GM18867 (cell line): ENCODE measurements around the gene LRRC71.
"Not testable (repeated sequence)": the region's sequence is repeated elsewhere in the genome, so short reads cannot be mapped to it uniquely, and the experiment has no call there.

Source experiments
- ATAC-seq: cut with Tn5 transposase; IDR thresholded peaks from one replicate; pipeline ENCODE4 v1.9.1; 2021; ENCODE audit warnings: mild to moderate bottlenecking, moderate library complexity; ENCODE audit not compliant: unreplicated experiment

Gene LRRC71

DNA sequence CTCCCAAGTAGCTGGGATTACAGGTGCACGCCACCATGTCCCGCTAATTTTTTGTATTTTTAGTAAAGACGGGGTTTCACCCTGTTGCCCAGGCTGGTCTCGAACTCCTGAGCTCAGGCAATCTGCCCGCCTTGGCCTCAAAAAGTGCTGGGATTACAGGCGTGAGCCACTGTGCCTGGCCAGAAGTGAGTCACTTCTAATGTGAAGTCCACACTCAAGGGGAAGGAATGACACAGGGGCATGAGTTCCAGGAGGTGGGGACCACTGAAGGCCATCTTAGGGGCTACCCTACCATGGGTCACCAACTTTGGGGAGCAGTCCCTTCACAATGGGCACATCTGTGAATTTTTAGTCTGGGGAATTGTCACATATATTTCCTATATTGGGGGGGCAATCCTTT lies 6.3 kb downstream of the LRRC71 start:
- ATAC-seq = not testable (repeated sequence)

DNA sequence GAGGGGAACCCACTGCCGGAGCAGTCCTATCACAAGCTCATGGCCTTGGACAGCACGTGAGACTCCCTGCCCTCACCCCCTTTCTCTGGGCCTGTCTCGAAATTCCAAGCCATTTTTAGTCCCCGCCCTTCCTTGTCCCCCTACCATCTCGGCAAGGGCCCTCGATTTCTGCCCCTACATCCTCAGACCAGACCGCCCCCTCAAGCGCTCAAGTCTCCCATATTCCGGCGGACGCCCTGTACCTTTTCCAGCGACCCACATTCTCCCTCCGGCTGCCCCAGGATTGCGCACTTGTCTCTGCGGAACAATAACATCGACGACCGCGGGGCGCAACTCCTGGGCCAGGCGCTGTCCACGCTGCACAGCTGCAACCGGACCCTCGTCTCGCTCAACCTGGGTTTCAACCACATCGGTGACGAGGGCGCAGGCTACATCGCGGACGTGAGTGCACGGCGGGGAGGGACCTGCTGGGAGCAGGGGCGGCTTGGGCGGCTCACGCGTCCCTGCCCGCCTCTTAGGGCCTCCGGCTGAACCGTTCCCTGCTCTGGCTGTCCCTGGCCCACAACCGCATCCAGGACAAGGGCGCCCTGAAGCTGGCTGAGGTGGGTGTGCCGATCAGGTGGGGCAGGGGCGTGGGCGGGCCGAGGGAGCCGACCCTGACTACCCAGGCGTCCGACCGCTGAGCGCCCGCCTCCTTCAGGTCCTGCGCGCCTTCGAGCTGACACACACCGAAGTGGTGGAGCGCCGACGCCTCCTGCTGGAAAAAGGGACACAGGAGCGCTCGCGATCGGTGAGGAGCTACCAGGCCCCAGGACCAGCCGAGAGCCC lies 7.0 kb downstream of the LRRC71 start:
- no peak for ATAC-seq

DNA sequence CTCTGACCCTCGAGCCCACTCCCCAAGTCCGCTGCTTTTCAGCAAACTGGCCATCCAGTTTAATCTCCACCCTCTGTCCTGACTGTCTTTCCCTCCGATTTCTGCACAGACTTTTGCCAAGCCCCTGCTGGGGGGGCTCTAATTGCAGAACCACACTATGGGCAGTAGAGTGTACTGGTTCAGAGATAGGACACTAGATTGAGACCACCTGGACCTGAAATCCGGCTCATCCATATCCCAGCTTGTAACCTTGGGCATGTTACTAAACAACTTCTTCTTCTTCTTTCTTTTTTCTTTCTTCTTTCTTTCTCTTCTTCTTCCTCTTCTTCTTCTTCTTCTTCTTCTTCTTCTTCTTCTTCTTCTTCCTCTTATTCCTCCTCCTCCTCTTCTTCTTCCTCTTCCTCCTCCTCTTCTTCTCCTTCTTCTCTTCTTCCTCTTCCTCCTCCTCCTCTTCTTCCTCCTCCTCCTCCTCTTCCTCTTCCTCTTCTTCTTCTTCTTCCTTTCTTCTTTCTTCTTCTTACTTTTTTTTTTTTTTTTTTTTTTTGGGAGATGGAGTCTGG lies 7.7 kb downstream of the LRRC71 start:
- no peak for ATAC-seq

DNA sequence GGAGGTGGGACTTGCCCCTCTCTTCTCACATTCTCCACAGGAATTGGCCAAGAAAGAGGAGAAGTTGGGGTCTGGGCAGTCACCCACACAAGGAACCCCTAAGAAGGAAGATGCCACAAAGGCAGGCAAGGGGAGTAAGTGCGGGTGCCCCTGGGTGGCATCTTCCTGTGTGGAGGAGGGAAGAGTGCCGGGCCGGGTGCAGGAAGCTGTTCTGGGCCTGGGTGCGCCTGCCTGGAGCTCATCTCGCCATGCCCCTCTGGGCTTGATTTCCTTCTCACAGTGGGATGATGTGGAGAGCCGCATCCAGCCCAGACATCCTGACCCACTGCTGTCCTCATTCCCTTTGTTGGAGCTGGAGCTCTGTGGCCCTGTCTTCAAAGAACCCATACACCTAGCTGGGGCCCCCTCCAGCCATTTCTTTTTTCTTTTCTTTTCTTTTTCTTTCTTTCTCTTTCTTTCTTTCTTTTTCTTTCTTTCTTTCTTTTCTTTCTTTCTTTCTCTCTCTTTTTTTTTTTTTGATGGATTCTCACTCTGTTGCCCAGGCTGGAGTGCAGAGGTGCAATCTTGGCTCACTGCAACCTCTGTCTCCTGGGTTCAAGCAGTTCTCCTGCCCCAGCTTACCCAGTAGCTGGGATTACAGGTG lies 9.3 kb downstream of the LRRC71 start:
- ATAC-seq = no peak

DNA sequence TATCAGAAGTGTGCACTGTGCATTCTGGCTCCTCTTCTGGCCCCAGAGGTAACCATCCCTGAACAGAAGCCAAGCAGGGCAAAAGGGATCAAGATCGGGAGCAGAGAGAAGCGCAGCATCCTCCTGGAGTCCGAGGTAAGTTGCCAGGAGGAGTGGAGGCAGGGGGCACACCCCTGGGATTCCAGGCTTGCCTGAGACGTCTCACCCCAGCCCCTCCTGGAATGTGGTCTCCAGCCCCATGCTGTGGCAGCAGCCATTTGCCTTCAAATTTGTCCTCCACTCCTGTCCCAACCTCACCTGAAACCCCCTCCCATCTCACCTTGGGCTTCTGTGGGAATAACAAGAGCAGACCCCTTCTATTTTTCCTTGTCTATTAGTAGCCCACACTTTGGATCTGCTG lies 10.1 kb downstream of the LRRC71 start:
- ATAC-seq = no peak

DNA sequence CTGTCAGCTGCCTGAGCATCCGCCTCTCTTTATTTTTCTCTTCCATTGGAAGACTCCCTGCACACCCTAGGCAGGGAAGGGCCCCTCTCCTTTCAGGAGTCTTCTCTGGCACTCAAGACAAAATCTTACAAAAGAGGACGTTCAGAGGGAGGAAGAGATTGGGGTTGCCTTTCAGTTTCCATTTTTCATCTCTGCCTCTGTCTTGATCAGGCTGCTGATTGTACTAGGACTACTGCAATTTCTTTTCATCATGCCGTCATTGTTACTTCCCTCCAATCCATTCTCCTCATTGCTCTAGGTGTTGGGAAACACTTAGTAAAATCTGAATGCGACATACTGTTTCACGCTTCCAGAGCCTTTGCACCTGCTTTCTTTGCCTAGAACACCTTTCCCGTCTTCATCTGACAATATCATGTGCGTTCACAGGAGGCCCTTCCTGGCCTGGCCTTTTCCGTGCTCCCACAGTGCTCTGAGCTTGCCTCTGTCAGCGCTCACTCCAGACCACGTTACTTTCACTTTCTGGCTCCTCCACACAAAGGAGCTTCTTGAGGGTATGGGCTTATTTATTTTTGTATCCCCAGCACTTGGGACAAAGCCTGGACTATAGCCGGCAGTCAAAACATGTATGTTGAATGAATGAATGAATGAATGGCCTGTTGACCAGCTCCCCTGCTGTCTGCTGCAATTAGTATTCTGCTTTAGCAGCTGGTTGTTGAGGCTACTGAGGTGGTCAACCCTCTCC lies 10.9 kb downstream of the LRRC71 start:
- no peak for ATAC-seq

DNA sequence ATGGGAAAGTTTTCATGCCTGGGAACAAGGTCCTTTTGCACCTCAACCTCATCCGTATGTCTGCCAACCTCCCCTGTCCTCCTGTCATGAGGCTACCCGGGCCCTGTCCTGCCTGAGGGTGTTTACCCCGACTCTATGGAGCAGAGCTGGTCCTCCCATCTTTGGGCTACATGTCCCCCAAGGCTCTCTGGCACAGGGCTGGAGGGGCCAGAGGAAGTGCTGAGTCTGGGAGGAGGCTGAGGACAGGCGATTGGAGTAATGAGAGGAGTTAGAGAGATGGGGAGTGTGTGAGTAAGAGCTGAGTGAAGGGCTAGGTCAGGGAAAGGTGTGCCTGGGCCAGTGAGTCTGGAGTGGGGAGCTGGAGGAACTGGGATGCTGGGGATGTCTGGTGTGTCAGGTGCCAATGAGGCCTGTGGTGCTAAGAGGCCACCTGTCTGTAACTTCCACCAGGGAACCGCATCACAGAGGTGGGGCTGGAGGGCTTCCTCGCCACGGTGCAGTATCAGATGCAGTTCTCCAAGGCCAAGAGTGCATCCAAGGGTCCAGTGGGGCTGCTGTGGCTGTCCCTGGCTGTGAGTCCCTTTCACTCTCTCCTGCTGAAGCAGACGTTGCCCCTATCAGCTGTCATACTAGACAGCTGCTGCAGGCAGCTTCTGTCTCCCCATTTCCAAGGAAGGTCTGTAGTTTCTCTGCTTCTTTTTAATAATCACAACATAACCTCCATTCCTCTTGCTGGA lies 11.7 kb downstream of the LRRC71 start:
- no peak for ATAC-seq

DNA sequence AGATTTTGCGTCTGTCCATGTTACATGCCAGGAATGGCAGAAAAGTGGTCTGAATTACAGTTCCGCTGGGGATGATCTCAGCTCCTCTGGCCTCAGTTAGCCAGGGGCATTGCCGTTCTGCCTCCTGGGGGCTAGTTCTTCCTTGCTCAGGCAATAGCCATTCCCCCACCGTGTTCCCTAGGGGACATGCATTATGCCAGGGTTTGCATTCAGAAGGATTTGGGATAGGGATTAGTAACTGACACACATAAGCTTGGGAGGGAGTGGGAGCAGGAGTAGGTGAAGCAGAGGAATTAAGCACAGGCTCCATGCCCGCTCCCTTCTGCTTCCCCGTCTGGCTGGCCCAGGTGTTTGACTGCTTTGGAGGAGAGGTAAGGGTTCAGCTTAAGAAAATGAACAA lies 12.7 kb downstream of the LRRC71 start:
- no peak for ATAC-seq

DNA sequence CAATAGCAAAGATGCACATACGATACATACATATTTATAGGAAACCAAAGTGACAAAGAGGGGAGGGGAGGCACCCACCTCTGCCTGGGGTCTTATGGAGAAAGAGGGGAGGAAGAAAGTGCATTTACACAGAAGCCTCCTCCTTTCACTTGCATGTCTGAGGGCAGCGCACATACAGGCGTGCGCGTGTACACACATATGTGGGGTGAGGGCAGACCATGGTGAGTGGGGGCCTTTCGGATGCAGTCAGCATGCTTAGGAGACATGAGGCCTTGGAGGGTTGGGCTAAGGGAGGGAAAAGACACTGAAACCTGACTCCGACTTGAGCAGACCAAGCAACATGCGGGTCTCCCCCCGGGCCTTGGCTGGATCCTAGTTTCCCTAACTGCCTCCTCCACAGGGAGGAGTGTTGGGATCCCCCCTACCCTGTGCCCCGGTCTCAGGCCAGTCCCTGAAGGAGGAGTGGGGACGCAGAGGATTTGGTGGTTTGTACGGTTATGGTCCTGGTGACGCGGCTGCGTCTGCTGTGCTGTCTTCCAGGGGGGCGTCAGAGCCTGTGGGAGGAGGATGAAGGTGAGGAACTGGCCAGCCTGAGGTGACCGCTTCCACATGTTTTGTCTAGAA lies 15.2 kb downstream of the LRRC71 start:
- ATAC-seq = no peak

DNA sequence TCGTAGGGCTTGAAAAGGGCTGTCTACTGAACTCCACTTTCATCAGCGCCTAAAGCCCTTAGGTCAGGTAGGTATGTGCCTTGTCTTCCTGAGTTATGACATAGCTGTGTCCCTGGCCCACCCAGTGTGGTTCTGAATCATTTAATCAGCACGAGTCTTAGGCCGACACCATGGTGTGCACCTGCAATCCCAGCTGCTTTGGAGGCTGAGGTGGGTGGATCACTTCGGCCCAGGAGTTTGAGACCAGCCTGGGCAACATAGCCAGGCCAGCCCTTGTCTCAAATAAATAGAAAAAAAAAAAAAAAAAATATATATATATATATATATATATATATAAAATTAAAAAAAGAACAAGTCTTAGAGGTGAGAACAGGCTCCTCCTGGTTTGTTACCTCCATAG lies 15.8 kb downstream of the LRRC71 start:
- no peak for ATAC-seq

DNA sequence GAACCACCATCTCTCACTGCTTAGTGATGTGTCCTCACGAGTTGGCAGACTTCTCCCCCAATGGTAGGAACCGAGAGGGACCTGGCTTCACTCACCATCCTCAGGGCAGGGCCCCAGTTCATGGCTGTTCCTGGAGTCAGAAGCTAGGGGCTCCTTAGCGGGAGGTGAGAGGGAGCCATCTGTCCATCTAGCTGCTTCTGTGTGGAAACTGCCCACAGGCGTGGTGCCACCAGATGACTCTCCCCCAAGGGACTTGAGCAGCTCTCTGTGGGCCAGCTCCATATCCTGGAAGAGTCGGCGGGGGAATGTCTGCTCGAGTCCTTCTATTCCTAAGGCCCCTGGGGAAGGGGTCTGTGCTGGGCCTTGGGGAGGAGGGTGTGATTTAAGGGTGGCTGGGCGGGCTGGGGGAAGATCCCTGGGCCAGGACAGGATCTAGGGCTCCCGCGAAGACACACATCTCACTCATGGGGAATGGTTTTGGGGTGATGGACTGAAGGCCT lies 16.3 kb downstream of the LRRC71 start:
- ATAC-seq = no peak

DNA sequence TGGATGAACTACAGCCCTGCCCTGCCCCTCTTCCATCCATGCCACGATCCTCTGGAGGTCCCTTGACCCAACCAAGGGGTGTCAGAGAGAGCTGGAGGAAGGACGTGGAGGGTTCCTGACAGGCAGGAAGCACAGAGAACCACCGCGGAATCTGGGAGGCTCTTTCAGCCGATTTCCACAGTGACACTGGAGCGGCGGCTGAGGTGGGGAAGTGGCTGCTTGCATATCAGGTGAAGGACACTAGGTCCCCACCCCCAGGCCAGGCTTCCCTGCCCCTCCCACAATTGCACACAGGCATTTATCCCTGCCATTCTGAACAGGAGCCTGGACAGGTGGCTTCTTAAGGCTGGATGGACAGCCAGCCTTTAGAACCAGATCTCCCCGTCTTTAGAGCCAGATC lies 17.5 kb downstream of the LRRC71 start:
- no peak for ATAC-seq

DNA sequence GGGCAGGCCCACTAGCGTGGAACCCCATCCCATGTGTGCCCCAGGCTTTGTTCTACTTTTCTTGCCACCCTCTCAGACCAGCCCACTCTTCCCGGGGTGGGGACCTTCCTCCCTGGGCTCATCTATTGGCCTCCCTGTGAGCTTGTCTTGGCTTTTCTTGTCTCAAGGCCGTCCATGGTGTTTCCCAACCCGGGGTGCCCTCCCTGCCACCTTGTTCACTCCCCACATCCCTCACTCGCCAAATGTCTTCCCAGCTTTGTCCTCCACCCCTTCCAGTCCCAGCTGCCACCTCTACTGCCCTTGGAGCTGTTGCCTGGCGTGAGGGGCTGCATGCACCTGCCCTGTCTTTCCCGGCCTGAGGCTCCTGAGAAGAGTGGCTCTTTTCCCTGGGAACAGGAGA lies 18.4 kb downstream of the LRRC71 start:
- no peak for ATAC-seq

DNA sequence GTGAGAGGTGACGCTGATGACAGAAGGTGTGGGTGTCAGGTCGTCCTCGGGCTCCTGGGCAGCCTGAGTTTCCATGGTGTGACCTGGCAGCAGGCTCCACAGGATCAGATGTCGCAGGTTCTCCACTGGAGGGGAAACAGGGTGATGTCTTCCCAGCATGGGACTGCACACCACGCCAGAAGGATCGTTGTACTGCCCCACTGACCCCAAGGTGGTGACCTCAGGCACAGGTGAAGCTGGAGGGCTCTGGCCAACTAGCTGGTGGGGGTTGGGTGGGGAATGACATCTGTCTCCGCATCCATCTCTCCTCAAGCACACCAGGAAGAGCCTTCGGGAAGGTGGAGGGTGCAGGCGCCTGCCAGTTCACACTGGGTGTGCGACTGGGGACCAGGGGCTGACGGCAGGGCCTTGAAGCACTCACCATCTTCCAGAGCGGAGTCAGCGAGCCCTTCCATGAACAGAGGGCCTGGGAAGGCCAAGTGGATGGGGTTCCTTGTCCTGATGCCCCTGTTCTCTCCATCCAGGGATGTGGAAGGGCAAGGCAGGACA lies 19.4 kb downstream of the LRRC71 start:
- ATAC-seq = no peak

DNA sequence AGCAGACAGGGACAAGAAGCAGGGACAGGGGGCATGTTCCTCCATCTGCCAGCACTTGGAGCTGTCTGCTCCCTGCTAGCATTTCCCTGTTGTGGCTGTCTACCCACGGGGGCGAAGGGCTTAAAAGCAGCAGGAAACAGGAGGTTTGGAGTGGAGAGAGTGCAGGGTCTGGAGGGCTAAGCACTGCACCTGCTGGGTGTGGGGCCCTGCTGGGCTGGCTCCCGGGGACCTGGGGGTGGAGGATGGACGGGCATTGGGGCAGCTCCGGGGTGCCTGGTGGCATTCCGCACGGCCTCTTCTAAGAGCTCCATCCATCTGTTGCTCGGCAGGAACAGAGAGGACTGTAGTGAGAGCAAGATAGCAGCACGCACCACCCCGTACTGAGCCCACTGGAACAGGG lies 21.2 kb downstream of the LRRC71 start:
- ATAC-seq = no peak

DNA sequence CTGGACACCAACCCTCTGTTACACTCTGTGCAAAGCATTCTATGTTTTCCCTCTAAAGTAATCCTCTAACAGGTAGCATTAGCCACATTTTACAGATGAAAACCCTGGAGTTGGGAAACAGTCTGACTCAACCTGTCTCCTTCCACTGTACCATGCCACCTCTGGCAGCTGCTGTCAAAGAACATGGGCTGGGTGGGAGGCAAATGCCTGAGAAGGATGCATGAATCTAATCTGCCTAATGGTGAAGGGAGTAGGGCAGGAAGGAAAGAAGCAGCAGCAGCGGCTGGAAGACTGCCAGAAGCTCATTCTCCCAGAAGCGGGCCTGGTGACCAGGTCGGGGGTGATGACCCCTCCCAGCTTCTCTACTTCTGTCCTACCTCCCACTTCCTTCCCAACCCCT lies 21.7 kb downstream of the LRRC71 start:
- ATAC-seq = no peak

DNA sequence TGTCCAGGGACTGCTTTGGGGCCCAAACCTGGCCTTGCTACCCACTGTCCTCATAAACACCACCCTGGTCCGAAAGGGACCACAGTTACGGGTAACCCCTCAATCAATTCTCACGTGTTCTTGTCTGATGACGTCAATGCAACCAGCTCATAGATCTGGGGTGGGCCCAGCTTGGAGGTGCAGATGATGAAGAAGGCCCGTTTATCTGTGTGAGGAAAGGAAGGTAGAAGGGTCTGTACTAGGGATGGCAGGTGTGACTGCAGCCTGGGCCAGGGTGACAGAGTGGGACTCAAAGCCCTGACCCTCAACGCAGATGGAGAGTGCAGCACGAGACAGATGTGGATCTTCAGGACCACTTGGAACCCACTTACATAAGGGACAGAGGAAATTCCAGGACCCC lies 22.1 kb downstream of the LRRC71 start:
- ATAC-seq = no peak

DNA sequence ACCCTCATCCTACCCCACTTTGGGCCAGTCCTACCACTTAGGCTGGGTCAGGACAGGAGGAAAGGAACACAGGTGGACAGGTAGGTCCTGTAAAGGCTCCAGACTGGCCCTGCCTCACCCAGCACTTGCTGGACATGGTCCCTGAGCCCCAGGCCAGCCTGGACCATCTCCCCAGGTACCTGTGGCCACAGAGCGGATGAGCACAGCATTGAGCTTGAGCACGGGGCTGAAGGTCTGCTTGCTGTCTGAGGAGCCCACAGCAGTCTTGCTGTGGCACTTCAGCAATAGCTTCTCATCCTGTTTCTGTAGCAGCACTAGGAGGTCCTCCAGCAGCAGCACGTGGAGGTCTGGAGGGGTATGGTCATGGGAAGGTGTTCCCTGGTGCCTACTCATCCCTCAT lies 23.3 kb downstream of the LRRC71 start:
- ATAC-seq = no peak

DNA sequence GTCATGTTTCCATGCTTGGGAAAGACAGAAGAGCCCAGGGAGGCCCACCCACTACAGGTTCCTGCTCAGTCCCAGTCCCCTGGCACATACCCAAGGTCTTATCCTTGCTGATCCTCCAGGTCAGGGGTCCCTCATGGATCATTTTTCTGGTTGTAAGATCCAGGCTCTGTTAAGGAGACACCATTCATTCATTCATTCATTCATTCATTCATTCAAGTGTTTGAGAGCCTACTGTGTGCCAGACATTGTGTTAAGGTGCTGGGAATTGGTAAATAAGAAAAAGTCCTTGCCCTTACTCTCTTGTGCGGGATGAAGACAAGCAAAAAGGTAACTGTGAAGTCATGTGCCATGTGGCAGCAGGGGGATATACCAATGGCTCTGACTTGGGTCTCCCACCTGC lies 23.8 kb downstream of the LRRC71 start:
- ATAC-seq = no peak

DNA sequence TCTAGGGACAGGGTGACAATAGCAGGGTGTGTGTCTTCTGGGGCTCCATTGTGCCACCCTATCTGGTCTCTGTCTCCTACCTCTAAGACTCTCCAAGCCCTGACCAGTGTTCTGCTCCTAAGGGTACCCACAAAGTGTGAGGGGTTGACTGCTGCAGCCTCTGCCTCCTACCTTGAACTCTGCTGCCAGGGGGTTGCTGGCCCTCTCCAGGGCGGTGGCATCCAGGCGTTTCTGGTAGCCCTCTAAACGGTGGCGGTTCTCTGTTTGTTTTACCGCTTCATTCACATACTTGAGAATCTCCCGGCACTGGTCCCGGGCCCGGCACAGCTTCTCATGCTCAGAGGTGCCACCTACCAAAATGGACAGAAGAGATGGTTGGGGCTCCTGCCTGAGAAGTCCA lies 24.4 kb downstream of the LRRC71 start:
- ATAC-seq = no peak
